Activated CD8-positive, alpha-beta memory T cell treated with anti-CD3 and anti-CD28 coated beads, Interleukin-2, amount 50 U/mL, for 24 hours (primary cell): ENCODE results near the gene TREH.

ENCODE experiments used
- DNase-seq: peaks from one replicate; pipeline ENCODE4 v3.0.0-alpha.2; 2020; ENCODE audit errors: extremely low read depth

Gene TREH

DNA sequence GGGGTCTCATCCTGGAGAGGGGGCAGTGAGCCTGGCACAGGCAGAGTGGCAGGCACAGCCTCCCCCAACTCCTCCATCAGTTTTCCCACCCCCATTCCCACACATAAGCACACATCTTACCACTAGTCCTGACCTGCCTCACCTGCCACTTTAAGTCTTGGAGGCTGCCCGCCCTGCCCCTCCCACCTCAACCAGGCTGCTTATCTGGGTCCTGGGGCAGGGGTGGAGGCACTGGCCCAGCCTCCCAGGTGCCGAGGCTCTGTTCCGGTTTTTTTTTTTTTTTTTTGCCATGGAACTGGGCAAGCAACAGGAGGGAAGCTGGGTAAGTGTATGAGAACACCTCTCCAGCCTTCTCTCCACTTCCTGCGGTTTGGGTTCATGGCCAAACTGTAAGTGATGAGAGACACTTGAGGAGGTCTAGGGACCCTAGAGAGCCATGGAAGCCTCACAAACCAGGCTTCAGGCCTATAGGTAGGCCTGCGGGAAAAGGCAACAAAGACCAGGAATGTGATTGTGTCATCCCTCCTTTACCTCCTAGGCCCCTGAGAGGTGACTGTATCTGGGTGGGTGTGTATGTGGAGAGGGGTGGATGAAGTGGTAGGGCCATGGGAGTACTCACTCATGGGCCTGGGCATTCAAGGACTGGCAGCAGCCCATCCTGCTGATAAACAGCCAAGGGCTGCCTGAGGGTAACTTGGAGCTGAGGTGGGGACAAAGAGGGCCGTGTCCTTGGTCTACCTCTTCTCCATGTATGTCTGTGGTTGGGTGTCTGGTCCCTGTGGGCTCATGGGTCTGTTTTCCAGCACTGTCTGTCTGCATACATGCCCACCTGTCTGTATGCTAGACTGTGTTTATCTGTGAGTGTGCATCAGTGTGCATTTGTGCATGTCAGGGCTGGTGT lies 49.4 kb downstream of the TREH start:
- no peak for DNase-seq

DNA sequence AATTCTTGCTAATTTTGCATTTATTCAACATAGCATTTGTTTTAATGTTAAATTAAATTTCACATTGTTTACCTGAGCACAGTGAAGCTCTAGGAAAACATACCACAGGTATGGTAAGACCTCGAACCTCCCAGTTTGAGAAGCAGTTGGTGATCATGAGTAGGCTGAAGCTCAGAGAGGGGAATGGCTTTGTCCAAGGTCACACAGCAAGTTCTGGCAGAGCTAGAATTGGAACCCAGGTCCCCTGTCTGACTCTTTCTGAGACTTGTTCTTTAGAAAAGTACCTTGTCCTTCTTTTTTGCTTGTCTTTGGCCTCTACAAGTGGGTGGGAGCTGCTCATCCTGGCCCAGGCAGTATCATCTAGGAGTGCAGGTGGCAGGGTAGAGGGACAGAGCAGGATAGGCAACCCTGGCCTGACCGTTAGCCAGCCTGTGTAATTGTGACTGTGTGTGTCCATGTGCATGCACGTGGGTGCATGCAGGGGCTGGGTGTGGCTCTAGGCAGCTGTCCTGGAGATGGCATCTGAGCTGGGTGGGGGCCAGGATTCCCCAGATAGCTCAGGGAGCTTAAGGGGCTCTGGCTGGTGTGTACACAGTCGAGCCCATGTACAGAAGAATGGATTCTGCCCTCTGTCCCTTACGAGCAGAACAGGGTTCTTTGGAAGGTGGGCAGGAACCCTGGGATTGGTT lies 50.4 kb downstream of the TREH start:
- DNase-seq, result no peak

DNA sequence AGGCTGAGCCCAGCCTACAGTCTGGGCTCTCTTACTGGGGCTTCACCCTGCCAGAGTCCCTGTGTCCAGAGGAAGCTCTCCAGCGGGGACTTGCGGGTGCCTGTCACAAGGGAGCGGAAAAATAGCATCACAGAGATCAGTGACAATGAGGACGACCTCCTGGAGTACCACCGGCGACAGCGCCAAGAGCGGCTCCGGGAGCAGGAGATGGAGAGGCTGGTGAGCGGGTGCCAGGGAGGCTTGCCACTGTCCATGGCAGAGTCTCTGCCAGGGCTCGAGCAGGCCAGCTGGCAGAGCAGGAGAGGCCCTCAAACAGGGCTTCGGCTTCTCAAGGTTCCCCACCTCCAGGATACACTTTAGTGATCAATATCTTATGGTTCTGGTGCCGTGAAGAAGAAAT lies 51.0 kb downstream of the TREH start:
- no peak for DNase-seq

DNA sequence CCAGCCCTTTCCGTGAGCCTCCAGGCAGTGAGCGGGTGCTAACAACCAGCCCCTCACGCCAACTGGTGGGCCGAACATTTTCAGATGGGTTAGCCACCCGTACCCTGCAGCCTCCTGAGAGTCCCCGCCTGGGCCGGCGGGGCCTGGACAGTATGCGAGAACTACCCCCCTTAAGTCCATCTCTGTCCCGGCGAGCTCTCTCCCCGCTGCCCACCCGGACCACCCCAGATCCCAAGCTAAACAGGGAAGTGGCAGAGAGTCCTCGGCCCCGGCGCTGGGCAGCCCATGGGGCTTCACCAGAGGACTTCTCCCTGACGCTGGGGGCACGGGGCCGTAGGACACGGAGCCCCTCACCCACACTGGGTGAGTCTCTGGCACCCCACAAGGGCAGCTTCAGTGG lies 51.4 kb downstream of the TREH start:
- no peak for DNase-seq

DNA sequence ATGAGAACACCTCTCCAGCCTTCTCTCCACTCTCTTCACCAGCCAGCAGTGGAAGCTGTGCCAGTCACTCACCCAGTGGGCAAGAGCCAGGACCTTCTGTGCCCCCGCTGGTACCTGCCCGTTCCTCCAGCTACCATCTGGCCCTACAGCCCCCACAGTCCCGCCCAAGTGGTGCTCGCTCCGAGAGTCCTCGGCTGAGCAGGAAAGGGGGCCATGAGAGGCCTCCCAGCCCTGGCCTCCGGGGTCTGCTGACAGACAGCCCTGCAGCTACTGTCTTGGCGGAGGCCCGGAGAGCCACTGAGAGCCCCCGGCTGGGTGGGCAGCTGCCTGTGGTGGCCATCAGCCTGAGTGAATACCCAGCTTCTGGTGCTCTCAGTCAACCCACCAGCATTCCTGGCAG lies 51.9 kb downstream of the TREH start:
- no peak for DNase-seq

DNA sequence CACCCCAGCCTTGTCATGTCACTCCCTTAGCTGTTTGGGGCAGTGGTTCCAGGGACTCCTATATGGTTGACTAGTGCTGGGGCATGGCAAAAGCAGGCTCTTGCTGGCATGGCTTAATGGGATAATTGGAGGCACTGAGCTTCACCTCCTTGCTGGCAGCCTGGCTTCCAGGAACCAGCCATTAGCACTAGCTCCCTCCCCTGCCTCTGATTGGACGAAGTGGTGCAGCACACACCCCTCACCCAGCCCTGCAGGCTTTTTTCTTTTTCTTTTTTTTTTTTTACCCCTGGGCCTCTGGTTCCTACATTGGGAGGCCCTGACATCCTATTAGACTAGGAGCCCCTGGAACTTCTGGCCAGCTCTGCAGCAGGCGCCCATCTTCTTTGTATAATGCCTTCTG lies 53.5 kb downstream of the TREH start:
- DNase-seq, result no peak

DNA sequence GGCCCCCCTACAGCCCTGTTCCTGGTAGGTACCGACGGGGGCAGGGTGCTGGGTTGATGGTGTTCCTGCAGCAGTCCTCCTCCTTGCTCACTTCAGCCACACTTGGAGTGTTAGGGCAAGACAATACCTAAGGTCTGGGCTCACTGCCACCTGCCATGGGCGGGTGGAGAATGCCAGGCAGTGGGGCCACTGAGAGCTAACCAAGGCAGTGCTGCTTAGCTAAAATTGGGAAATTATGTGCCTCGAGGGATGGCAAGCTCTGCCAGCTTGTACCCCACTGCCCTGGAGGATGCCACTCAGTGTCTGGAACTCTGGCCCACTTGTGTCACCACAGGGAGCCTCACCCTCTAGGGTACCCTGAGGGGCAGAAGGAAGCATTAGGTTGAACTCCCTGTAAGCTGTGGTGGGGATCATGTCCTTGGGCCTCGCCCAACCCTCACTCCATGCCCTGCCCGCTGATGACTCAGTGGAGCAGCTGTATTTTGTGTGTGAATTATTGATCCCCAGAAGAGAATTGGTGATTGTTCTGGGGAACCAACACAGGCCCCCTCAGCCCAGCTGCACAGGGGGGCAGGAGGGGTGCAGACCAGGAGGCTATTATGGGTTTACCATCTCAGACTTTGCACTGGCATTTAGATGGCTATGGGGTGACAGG lies 54.3 kb downstream of the TREH start:
- no peak for DNase-seq

DNA sequence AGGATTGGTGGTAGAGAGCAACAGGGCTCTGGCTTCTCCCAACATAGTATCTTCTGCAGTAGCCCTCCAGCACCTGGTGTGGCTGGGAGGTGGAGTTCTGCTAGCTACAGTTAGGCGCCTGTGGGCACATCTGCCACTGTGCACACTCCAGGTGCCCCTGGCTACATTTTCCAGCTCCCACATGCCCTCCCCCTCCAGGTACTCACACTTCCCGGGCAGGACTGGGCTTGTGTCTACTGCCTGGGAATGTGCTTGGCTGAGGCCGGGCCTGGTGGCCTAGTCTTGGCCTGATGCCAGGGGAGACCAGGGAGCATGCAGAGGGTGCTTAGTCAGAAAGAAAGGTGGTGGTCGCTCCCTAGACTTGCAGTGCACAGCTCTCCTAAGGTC lies 56.2 kb downstream of the TREH start:
- no peak for DNase-seq

DNA sequence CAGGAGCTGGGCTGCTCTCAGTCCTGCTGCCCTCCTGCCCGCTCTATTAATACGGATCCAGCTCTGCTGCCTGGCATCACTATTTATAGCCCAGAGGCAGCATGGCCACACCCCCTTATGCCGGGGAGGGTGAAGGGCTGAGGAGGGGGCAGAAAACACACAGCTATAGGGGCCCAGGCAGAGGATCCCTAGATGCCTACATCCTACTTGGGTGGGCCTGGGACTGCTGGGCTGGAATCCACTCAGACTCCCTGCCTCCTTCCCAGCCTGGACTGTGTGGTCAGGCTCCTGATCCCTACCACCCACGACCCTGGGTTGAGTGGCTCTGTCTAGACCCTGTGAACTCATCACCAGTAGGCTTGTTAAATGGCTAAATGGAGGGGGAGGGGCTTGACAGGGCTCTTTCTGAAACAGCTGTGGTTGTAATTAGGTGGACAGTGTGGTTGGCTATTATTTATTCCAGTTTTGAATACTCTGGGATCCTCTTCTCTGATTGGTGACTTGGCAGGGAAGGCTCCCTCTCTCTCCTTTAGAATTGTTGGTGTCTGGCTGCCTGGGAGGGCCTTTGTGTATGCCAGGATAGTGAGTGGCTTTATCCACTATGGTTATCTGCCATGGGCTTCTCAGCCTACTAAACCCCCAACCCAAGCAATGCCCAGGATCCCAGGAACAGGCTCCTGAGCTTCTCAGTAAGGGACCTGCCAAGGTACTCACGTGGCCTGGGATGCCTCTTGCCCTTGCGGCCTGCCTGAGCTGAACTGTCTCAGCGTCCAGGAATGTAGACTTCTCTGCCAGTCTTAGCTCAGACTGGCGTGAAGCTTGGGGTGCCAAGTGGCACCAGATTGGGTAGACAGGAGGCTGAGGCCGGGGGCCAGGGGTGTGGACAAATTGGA lies 56.8 kb downstream of the TREH start:
- DNase-seq, result no peak

DNA sequence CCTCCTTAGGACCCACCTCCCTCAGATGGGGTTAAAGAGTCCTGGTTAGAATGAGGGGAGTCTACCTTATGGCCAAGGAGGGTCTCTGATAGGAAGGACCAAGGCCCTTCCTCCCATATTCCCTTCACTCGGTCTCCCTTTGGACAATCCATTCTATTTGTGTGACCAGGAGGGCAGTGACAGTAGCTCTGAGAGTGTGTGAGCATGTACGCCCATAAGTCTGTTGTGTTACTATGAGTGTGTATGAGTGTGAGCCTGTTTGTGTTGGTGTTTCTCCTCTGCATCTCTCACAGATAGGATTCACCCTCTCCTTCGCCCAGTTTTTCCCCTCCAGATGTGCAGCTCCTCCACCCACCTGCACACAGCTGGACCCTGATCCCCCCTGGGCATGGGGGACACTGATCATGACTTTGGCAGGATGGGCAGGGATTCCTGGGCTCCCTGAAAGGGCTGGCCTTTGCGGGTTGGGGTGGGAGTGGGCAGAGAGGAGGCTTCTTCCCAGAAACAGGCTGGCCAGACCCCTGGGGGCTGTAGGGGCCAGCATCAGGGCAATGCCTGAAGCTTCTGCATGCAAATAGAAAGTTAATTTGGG lies 57.6 kb downstream of the TREH start:
- no peak for DNase-seq

DNA sequence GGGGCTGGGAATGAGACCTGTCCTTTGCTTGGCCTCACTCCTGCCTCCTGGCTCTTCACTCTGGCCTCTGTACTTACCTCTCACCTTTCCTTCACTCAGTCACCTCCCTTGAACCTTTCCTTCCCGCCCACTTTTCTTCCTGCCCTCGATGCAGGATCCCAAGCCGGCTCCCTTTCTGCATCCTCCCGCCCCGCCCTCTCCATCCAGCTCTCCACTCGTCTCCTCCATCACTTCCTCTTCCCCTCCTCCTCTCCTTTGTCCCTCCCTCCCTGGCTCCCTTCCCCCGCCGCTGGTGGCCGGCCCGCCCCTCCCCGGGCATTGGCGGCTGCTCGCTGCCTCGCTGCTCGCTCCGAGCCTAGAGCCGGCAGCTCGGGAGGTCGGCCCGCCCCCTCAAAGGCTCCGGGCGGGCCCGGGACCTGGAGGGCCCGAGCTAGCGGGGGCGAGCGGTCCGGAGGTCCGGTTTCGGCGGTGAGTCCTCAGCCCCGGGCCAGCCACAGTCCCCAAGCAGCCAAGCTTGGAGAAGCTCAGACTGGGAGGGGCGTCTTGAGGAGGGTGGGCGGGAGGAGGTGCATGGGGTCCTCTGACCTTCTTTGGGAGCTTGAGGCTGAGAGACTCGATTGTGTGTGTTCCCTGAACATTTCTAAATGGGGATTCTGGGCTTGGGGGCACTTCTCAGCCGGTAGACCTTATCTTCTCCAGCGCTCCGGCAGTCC lies 58.2 kb downstream of the TREH start:
- DNase-seq, result no peak

DNA sequence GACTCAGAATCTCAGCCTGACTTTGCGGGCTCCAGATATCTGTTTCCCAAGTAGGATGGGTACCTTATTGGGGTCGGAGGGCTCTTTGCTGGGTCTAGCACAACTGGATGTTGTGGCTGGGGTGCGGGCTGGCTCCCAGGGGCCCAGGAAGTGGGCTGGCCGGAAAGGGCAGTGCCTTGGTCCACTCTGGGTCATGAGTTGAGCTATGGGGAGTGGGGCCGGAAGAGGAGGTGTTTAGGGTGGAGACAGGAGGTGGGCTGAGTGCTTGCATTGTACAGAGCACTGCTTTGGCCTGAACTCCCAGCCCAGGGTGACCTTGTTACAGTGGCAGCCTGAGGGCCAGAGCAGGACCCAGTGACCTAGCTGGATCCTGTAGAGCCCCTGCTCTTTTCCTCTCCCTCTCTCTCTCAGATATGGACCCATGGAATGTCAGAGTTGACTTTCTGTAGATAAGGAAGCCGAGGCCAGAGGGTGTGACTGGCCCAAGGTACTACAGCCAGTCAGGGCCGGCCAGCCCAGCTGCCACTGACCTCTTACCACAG lies 58.9 kb downstream of the TREH start:
- no peak for DNase-seq

DNA sequence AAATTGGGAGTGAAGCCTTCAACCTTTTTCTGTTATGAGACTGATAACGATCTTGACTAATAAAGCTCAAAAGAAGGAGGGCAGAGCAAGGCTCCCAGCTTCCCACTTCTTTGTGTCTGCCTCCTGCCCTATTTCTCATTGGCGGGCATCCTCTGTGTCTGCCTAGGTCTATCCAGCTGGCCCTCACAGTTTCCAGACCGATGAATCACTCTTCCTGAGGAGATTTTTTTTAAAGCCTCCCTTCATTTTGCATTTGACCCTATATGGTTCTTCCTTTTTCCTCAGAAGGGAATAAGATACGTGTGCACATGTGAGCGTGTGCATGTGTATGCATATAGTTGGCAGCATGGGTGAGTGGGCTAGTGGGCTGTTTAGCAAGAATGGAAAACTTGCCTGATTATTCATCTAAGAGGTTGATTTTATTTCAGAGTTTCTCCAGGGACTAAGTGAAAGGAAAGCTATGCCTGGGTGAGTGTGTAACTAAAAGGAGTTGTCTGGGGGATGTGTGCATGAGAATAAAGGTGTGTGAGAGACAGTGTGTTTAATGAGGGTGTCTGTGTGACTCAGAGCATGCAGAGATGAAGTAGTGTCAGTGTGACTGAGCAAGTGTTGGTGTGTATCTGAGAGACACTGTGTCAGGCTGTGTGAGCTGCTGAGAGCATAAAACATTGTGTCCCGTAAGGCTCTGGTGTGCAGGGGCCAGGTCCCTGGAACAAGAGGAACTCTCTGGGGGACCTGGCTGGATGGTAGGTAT lies 59.8 kb downstream of the TREH start:
- no peak for DNase-seq

DNA sequence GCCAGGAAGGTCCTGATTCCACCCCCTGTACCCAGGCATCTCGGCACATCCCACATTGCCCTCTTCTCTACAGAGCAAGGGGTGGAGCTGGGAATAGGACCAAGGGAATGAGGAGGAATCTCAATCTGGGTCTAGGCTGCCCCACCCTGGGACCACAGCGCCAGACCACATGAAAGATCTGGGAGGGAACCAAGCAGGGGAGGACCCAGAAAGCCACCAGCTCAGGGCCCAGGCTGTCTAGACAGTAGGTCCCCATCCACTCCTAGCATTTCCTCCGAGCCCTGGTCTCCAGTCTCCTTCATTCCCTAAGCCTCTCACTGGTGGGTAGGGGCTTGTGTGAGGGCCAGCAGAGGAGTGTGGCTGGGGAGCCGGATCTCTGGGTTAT lies 60.5 kb downstream of the TREH start:
- no peak for DNase-seq

DNA sequence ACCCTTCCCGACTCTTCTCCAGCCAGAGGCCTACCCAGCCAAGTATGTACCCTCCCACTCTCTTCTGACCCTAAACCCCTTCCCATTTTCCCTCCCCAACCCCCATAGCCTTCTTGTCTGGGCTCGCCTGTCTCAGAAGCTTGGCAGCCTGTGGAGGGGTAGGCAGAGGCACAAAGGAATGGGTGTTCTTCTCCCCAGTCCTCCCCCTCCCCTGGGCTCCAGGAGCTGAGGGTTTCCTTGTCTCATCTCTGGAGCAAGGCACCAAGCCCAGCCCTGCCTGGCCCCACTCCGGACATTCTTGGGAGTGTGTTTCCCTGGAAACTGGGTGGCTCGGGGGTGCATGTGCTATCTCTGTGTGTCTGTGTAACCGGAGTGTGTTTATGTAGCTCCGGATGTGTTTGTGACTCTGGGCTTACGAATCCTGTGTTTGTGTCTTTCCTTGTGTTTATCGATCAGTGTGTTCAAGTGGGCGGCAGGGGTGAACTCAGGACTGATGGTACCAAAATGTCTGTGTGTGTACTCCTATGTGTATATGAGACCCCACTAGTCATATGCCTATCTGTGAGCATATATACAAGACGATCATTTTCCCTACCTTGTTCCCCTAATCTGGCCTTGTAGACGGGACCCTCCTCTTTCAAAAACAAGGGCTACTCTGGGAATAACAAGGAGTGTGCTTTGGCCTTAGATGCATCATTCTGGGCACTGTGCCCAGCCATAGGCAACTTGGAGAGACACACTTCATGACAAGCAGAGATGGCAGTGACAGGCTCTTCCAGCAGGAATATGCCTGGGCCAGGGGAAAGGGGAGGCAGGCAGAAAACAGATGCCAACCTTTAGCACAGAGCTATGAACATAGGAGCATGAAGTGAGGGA lies 61.1 kb downstream of the TREH start:
- no peak for DNase-seq

DNA sequence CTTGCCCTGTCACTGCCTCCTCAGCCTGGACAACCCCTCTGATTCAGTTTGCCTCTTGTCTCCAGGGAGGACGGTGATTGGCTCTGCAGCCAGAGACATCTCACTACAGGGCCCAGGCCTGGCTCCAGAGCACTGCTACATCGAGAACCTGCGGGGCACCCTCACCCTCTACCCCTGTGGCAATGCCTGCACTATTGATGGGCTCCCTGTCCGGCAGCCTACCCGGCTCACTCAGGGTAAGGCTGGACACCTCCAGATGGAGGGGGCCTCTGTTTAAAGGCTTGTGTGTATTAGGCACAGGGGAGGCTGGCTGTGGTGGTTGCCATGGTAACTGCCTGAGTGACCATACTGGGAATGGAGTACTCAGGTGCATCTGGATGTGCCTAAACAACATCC lies 63.5 kb downstream of the TREH start:
- DNase-seq, result no peak

DNA sequence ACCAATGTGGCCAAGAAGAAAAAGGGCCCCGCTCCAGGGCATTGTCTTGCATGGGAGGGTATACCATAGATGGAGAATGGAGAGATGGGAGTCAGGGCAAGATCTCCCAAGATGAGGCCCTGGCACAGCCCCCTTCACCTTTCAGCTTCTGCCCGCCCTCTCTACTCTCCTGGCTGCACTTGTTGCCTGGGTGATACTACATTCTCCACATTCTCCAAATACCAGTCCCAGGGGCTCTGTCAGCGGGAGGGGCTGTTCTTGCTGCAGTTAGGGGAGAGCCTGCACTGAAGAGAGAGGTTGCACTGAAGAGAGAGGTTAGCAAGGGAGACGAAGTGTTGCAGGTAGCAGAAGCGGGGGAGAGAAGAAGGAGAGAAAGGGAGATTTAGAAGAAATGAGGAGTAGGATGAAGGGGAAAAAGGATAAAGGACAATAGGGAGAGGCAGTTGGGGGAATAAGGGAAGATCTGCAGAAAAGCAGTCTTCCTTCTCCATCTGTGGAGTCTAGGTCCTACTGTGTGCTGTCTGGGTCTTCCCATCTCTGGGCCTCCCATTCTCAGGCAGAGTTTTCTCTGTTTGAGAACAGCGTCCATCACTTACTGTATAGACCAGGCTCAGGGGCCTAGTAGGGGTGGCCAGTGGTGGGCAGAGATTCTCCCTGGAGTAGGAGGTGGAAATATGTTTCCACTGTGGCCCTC lies 64.0 kb downstream of the TREH start:
- DNase-seq, result no peak

DNA sequence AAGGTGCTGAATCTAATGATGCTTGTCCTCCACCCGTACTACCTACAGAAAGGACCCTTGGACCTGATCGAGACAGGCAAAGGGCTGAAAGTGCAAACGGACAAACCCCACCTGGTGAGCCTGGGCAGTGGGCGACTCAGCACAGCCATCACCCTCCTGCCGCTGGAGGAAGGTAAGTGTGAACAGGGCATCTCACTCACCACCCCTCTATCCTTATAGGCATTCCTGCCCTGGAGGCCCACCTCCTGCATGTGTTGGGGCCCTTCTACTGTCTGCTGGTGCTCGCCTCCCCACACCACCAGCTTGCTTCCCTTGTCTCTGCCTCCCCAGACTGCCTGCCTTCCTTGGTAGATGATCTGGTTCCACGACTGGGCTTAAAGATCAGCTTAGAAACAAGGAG lies 64.9 kb downstream of the TREH start:
- DNase-seq, result no peak
